Stimulated activated CD8-positive, alpha-beta memory T cell treated with anti-CD3 and anti-CD28 coated beads, Interleukin-4, amount 100 ng/mL, for 24 hours (primary cell): ENCODE data around the gene PRDM9.
"Not testable (repeated sequence)": the region's sequence is repeated elsewhere in the genome, so short reads cannot be mapped to it uniquely, and the experiment has no call there.

ENCODE experiments used
- DNase-seq: peaks from one replicate; pipeline ENCODE4 v3.0.0-alpha.2; 2020; ENCODE audit warnings: low read depth

PRDM9 gene

DNA sequence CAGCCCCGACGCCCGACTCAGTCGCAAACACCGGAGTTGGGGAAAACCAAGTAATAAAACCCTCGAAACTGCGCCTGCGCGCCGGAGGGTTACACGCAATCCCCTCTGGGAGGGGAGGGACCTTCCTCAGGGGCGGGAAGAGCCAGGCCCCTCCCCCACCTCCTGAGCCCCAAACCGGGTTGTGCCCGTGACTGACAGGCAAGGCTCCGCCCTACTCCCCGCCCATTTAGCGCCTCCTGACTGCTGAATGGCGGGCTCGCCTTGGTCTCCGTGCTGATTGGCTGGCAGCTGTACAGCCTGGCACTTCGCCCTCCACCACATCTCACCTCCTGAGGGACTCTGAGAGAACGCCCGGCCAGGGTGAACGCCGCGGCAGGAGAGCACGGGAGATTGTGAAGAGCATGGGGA is at the start of gene PRDM9:
Gene PRDM9 (plus strand): TSS at position 332 of the 408 bp plus-strand sequence. CDS start 1,425 bp downstream, outside the sequence.
- no peak for DNase-seq

DNA sequence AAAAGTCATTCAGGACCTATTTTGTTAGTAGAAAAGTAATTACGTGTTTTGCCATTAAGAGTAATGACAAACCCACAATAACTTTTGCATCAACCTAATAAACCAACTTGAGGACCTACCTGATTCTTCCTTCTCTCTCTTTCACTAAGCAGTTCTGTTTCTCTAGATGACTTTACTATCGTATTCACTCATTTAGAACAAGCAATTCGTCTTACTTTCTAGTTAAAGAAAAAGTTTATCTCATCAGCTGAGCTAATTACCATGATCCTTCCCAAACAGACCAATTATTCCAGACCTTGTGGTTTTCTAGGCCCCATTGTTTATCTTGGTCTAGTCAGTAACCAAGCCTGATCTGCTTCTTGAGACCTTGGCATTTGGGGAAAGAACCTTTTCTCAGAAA is 49.6 kb upstream of the PRDM9 start:
- DNase-seq: no peak

- no peak for DNase-seq
Observed at GRCh38 chr5:23459214-23459613, 48.2 kb upstream of the PRDM9 start.

- no peak for DNase-seq
Observed at GRCh38 chr5:23461576-23461975, 45.8 kb upstream of the PRDM9 start.

GRCh38 chr5:23466401-23466912 is 41.0 kb upstream of the PRDM9 start:
- DNase-seq: no peak

- DNase-seq: no peak
Observed at GRCh38 chr5:23468658-23469057, 38.8 kb upstream of the PRDM9 start.

DNA sequence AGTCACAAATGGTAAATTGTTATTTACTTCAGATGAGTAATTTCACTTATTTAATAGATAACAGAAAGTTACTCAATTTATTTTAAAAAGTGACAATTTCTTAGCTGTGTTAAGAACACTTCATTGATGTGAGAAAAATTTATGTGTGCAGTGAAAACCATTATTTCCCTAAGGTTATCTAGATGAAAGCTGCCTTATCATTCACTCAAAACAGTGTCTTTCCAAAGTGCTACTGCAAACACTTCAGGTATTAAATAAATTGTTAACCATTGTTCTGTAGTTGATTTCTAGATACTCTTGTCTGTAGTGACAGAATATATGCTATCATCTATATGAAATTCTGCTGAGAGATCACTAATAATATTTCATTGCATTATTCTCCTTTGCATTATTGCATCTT is 33.5 kb upstream of the PRDM9 start:
- no peak for DNase-seq

DNA sequence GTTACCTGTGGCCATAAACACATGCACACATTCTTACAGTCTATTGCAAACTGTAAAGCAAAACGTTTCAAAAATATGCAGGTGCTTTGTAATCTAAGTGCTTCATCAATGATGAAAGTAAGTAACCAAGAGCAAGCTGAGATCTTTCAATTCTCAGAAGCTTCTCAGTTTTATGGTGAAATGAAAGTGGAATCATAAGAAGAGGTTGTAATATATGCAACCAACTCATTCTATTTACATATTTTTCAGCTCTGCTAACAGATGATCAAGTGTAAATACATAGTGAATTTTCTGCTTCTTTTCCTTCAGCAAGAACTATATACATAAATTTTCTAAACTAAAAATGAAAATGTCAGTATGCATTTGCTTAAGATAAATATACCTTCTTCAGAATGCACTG is 33.1 kb upstream of the PRDM9 start:
- DNase-seq: no peak

DNA sequence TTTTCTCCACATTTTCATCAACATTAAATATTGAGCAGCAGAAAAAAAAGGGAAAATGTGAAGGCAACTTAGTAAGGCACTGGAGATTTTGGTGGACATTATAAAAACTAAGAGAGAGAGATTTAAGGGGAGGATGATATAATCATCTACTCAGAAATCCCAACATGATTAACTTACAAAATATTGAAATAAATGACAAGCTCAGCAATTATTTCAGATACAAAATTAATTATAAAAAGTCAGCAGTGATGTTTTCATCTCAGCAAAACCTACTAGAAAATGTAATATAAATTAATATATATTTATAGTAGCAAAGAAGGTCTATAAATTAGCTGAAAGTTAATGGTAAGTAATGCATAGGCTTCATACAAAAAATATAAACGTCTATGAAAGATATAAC is 30.8 kb upstream of the PRDM9 start:
- DNase-seq: no peak

DNA sequence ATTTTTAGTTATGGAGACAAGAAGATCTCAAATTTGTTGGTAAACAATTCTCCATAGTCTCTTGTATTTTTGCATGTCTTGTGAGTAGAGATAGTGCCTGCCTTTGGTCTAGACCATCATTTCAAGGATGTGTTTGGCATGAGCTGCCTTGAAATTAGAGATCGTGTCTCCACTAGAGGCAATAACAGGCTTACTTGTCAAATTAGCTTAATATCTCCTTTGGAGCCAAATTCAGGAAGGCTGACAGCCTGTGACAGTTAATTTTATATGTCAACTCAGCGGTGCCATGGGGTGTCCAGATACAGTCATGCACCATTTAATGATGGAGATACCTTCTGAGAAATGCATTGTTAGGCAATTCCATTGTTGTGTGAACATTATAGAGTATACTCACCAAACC is 24.8 kb upstream of the PRDM9 start:
- DNase-seq: no peak

DNA sequence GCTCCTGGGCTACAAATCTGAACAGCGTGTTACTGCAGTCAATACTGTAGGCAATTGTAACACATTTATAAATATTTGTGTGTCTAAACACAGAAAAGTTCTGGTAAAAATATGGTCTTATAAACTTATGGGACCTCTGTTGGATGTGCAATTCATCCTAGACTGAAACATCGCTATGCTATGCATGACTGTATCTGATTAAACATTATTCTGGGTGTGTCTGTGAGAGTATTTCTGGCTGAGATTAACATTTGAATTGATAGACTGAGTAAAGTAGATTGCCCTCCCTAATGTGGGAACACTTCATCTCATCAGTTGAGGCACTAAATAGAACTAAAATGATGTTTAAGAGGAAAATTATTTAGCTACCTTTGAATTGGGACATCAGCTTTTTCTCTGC is 24.3 kb upstream of the PRDM9 start:
- DNase-seq: no peak

DNA sequence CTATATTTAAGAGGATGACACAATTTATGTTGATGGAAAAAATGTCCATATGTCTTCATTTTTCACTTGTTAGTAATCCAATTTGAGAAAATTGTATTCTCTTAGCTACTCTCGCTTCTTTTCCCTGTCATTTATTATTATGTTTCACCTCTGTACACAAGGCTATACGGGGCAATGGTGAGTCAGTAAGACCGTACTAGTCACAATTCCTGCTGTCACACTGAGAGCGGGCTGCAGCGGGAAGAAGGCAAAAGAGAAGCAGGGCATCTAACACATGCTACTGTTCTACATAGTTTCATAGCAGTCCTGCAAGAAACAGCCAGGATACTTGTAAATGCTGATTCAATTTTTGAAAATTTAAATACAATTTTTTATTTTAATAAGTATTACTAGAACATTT is 23.3 kb upstream of the PRDM9 start:
- no peak for DNase-seq

GRCh38 chr5:23486227-23486626 is 21.2 kb upstream of the PRDM9 start:
- not testable (repeated sequence) for DNase-seq

DNA sequence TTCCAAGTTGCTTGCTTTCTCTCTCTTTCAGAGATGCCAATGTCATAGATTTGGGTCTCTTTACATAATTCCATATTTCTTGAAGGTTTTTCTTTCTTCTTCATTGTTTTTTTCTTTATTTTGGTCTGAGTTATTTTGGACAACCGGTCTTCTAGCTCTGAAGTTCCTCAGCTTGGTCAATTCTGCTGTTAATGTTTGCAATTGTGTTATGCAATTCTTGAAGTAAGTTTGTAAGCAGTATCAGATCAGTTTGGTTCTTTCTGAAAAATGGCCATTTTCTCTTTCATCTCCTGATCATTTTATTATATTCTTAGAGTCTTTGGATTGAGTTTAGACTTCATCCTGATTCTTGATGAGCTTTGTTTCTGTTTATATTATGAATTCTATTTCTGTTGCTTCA is 16.4 kb upstream of the PRDM9 start:
- no peak for DNase-seq

DNA sequence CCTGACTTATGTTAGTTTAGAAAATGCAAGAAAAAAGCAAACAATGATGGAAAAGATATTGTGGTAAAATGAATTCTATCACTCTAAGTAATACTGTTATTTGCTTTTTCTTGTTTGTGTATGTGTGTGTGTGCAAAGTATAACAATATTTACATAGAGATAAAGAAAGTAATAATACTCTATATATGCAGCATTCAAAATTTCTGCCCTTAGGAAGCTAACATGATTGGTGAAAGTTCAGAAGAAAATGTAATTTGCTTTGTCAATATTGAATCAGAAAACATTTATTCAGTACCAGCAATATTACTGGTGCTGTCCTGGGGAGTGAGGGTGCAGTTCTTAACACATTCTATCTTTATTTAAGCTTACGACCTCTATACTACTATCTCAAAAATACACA is 12.9 kb upstream of the PRDM9 start:
- no peak for DNase-seq

DNA sequence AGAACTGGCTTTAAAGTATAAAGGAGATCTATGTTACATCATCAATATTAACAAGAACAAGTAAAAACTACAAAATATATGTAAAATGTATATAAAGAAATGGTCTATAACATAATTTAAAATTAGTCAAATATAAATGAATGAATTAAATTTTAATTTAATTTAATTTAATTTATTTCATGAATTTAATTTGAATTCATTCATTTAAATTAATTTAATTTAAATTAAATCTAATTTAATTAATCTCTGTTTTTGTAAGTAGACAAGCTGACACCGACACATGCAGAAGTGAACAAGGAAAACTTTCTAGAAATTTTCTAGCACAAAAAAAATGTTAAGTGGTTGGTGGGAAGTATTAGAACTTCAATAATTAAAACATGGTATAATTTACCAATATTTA is 10.8 kb upstream of the PRDM9 start:
- no peak for DNase-seq

DNA sequence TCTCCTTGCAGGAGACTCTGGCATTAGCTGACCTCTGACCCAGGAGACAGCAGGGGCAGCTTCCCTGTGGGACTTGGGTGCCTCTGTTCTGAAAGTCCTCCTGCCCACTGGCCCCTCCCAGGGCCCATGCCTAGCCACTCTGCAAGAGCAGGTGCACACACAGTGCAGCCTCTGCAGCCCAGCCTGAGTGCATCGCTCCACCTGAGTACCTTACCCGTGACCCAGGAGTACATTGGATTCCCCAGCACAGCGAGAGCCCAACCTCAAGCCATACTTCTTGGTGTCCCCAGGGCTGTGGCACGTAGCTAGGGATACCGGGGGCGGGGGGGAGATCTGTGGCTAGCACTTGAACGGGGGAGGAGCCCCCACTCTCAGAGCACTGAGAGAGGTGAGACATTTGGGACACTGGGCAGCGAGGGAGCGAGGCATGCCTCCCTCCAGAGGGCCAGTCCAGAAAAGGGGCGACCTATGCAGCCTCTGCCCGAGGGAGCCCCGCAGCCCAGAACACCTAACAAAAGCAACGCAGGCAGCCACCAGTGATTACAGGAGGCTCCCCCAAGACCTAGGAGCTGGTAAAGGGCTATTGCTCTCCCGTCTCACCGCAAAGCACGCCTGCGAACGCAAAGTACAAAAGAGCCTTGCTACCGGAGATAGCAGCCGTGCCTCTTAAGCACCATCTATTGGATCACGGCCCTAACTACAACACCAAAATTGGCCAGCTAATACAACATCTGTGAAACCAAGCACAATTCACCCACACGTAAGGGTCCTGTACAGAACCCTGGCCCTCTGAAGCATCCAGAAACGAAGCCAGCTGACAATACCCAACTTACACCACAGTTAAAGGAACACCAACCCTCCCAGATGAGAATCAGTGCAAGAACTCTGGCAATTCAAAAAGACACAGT is 826 bp upstream of the PRDM9 start:
- no peak for DNase-seq

GRCh38 chr5:23510434-23510833 is 3.0 kb downstream of the PRDM9 start:
- not testable (repeated sequence) for DNase-seq

DNA sequence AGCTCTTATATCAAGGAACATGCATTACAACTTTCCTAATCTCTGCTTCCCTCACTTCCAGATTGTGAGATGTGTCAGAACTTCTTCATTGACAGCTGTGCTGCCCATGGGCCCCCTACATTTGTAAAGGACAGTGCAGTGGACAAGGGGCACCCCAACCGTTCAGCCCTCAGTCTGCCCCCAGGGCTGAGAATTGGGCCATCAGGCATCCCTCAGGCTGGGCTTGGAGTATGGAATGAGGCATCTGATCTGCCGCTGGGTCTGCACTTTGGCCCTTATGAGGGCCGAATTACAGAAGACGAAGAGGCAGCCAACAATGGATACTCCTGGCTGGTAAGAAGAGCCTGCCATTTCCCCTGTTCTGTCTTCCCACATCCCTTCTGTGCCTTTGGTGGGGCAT is 15.1 kb downstream of the PRDM9 start:
- DNase-seq: no peak

- DNase-seq: no peak
Observed at GRCh38 chr5:23523031-23523430, 15.6 kb downstream of the PRDM9 start.

DNA sequence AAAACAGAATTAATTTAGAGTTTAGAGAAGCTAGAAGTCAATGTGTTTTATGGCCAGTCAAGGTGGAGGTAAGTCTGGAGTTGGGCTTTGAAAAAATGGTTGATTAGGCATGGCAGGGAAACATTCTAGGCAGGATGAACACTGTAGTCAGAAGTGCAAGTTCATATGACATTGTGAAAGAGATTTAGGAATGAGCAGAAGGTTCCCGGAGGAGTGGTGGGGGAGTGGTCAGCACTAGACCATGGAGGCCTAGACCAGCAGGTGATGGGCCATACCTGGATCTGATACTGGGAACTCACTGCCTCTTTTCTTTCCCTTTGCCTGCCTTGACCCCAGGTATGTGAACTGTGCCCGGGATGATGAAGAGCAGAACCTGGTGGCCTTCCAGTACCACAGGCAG is 16.6 kb downstream of the PRDM9 start:
- DNase-seq: no peak

GRCh38 chr5:23525751-23526150 is 18.3 kb downstream of the PRDM9 start:
- DNase-seq: no peak

DNA sequence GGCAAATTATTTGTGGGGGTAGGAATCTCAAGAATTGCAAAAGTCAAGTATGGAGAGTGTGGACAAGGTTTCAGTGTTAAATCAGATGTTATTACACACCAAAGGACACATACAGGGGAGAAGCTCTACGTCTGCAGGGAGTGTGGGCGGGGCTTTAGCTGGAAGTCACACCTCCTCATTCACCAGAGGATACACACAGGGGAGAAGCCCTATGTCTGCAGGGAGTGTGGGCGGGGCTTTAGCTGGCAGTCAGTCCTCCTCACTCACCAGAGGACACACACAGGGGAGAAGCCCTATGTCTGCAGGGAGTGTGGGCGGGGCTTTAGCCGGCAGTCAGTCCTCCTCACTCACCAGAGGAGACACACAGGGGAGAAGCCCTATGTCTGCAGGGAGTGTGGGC is 19.2 kb downstream of the PRDM9 start:
- not testable (repeated sequence) for DNase-seq
